Vagina (tissue), 2 donors: ENCODE measurements around the gene MBNL2.

Experiments
- POLR2A ChIP-seq, 2 donors: fragments of 450-650 bp; IDR thresholded peaks; one replicate each; pipeline ENCODE4 v1.6.1; 2017; ENCODE audit warnings: antibody characterized with exemption in 2 of 2, mild to moderate bottlenecking in 2 of 2, moderate library complexity in 2 of 2
- TF ChIP-seq, protein P1 (sequence below), 3 experiments: fragments of 450-650 bp in 2 of 3; fragments of 200-600 bp in 1 of 3; sonication (generic) in 1 of 3; IDR thresholded peaks; one replicate each; pipeline ENCODE4 v1.5.1; 2017 to 2019; ENCODE audit warnings: antibody characterized with exemption in 3 of 3, mild to moderate bottlenecking in 2 of 3, moderate library complexity in 2 of 3

DNA sequence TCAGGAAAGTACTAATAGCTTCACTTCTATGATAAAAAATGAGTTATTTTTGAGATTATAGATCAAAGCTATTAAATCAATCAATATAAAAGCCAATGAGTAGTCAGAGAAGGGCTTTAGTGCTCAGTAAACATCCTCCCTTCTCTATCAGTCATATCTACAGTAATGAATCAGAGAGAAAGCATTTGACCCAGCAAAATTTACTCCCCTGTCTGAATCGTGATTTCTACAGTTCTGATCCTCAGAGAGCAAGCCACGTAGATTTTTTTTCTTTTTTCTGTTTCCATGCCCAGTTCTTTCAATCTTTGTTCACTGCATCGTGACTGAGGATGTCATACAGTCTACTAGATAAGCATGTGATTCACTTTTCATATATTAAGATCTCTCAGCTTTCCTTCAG is 16.2 kb upstream of the MBNL2 start:
- TF ChIP-seq, protein P1, sequence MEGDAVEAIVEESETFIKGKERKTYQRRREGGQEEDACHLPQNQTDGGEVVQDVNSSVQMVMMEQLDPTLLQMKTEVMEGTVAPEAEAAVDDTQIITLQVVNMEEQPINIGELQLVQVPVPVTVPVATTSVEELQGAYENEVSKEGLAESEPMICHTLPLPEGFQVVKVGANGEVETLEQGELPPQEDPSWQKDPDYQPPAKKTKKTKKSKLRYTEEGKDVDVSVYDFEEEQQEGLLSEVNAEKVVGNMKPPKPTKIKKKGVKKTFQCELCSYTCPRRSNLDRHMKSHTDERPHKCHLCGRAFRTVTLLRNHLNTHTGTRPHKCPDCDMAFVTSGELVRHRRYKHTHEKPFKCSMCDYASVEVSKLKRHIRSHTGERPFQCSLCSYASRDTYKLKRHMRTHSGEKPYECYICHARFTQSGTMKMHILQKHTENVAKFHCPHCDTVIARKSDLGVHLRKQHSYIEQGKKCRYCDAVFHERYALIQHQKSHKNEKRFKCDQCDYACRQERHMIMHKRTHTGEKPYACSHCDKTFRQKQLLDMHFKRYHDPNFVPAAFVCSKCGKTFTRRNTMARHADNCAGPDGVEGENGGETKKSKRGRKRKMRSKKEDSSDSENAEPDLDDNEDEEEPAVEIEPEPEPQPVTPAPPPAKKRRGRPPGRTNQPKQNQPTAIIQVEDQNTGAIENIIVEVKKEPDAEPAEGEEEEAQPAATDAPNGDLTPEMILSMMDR (IDR thresholded peaks at IDR 0.05): no peak
- TF ChIP-seq POLR2A (IDR thresholded peaks at IDR 0.05): no peak
